PC-9 (cell line): ENCODE results near the gene FYN.

ENCODE experiments used
- EZH2 ChIP-seq: fragments of 200-600 bp; sonication (generic); IDR thresholded peaks from 2 replicates; pipeline ENCODE4 v1.8.0; 2017; ENCODE audit warnings: antibody characterized with exemption, low read depth
- TF ChIP-seq, protein P1 (sequence below): fragments of 200-600 bp; sonication (generic); conservative IDR thresholded peaks from 2 replicates; pipeline ENCODE4 v1.6.1; 2017; ENCODE audit warnings: mixed run types, antibody characterized with exemption, mild to moderate bottlenecking, moderate library complexity

GRCh38 chr6:111837007-111837406, 36.2 kb downstream of the FYN start:
- TF ChIP-seq, protein P1, sequence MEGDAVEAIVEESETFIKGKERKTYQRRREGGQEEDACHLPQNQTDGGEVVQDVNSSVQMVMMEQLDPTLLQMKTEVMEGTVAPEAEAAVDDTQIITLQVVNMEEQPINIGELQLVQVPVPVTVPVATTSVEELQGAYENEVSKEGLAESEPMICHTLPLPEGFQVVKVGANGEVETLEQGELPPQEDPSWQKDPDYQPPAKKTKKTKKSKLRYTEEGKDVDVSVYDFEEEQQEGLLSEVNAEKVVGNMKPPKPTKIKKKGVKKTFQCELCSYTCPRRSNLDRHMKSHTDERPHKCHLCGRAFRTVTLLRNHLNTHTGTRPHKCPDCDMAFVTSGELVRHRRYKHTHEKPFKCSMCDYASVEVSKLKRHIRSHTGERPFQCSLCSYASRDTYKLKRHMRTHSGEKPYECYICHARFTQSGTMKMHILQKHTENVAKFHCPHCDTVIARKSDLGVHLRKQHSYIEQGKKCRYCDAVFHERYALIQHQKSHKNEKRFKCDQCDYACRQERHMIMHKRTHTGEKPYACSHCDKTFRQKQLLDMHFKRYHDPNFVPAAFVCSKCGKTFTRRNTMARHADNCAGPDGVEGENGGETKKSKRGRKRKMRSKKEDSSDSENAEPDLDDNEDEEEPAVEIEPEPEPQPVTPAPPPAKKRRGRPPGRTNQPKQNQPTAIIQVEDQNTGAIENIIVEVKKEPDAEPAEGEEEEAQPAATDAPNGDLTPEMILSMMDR, result no peak
- TF ChIP-seq EZH2, result no peak
